Astrocyte of the cerebellum (primary cell): ENCODE results near the gene LSM7.

Experiments used
- DNase-seq: peaks from one replicate; pipeline ENCODE4 v3.0.0-alpha.2; 2011; ENCODE audit warnings: low read depth
- H3K4me3 ChIP-seq: 2 replicates; pipeline ENCODE4 v1.5.1; 2011; ENCODE audit warnings: mild to moderate bottlenecking, low read depth, low read length, moderate library complexity
- in situ Hi-C: cut with HindIII; loops from 2 replicates; pipeline ENCODE4 v1.10.0; 2017; ENCODE audit warnings: low sequenced_read_pairs
- TF ChIP-seq, protein P1 (sequence below): IDR thresholded peaks from 2 replicates; pipeline ENCODE4 v1.5.1; 2012; ENCODE audit warnings: low read length, low read depth, moderate library complexity, mild to moderate bottlenecking; ENCODE audit errors: missing control alignments

The LSM7 gene

DNA sequence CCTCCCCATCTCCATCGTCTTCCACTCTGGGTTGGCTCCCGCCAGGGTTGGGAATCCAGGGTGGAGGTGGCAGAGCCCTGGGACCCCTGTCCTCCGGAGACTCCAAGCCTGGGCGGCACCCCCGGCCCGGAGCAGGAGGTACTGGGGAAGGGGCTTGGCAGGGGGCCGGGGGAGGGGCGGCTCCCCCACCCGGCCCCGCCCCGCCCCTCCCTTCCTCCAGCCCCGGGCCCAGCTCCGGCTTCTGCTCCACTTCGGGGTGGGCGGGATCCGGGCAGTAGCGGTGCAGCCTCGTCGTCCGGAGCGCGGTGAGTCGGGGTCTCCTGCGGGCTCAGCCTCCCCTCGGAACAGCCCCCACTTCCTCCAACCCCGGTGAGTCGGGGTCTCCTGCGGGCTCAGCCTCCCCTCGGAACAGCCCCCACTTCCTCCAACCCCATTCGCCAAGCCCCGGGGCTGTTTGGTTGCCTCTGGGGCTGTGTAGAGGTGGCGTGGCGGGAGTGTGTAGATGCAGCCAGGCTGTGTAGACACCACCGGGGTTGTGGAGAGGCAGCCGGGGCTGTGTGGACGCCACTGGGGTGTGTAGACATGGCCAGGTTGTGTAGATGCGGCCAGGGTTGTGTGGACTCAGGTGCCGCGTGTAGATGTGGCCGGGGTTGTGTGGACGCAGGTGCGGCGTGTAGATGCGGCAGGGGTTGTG, 31.8 kb upstream of the LSM7 start, which contains the start of gene TMPRSS9:
Gene TMPRSS9 (plus strand): TSS at position 274 of the 694 bp plus-strand sequence. CDS start 29,521 bp downstream, outside the sequence.
- no peak within 1 kb of the TSS for H3K4me3 ChIP-seq
- in situ Hi-C loops, result no loop called here
- TF ChIP-seq, protein P1, sequence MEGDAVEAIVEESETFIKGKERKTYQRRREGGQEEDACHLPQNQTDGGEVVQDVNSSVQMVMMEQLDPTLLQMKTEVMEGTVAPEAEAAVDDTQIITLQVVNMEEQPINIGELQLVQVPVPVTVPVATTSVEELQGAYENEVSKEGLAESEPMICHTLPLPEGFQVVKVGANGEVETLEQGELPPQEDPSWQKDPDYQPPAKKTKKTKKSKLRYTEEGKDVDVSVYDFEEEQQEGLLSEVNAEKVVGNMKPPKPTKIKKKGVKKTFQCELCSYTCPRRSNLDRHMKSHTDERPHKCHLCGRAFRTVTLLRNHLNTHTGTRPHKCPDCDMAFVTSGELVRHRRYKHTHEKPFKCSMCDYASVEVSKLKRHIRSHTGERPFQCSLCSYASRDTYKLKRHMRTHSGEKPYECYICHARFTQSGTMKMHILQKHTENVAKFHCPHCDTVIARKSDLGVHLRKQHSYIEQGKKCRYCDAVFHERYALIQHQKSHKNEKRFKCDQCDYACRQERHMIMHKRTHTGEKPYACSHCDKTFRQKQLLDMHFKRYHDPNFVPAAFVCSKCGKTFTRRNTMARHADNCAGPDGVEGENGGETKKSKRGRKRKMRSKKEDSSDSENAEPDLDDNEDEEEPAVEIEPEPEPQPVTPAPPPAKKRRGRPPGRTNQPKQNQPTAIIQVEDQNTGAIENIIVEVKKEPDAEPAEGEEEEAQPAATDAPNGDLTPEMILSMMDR, result no peak
- DNase-seq, result no peak

DNA sequence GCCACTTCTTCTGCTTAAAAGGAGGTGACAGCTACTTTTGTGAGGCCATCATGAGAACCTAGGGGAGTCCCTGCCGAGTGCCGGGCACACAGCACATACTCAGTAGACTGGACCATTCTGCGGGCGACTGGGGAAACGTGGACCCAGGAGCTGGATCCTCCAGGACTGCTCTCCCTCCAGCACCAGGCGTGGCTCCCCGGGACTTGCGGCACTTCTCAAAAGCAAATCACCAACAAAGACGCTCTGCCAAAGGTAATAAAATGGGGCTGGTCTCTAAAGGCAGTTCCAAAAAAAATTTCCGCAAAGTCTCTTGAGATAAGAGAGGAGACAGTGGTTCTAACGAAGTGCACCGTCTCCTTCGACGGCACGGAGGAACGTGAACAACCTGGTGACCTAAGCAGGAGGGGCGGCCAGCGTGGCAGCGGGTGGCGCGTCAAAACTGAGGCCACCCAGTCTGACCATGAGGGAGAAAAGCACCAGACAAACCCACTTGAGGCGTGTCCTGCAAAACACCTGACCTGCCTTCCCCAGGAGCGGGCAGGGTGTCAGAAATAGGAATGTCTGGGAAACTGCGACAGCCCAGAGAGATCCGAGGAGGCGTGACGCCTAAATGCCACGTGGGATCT, 30.3 kb upstream of the LSM7 start:
- in situ Hi-C loops, result no loop called here
- no peak for DNase-seq
- TF ChIP-seq, protein P1, result no peak

DNA sequence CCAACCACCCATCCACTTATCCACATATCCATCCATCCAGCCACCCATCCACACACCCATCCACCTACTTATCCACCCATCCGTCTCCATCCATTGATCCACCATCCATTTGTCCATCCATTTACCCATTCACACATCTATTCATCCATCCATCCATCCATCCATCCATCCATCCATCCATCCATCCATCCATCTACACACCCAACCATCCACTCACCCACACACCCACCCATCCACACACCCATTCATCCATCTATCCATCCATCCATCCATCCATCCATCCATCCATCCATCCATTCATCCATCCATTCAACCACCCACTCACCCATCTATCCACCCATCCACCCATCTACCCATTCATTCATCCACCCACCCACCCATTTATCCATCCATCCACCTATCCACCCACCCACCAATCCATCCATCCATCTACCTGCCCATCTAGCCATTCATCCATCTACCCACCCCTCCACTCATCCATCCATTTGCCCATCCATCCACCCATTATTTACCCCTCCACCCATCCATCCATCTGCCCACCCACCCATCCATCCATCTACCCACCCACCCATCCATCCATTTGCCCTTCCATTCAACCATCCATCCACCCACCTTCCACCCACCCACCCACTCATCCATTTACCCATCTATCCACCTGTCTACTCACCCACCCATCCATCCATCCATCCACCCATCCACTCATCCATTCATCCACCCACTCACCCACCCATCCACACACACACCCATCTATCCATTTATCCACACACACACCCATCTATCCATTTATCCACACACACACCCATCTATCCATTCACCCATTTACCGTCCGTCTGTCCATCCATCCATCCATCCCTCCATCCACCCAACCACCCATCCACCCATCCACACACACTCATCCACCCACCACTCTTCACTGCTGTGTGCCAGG, 29.2 kb upstream of the LSM7 start:
- in situ Hi-C loops, result no loop called here
- TF ChIP-seq, protein P1, result no peak
- no peak overlapping the region for H3K4me3 ChIP-seq
- DNase-seq, result no peak

More for the DNA sequence above, 30.3 kb upstream of the LSM7 start:
- H3K4me3 ChIP-seq, result no peak overlapping the region

DNA sequence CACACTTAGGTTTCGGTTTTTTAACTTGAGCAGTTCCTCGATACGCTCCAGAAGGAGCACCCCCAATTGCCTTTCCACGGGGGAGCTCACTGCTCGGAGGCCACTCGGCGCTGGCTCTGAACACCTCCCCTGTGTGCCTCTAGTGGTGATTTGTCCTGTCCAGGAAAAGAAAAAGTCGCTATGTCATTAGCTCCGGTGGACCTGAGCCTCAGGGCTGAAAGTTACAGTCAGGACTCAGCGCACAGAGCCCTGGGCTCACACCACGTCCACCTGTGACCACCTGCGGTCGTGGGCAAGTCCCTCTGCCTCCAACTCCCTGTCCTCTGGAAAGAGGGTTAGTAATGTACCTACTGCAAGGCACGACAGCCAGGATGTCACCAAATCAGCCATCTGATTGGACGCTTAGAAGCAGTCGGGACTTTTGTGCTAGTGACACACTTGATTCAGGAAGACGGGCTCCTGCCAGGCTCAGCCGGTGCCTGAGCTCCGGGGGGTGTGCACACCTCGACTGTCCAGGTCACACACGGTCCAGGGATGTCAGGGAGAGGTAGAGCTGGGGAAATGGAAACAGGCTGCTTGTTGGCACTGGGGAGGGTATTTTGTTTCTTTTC, 27.8 kb upstream of the LSM7 start:
- in situ Hi-C loops, result no loop called here
- no peak for DNase-seq
- no peak overlapping the region for H3K4me3 ChIP-seq
- TF ChIP-seq, protein P1, result no peak

DNA sequence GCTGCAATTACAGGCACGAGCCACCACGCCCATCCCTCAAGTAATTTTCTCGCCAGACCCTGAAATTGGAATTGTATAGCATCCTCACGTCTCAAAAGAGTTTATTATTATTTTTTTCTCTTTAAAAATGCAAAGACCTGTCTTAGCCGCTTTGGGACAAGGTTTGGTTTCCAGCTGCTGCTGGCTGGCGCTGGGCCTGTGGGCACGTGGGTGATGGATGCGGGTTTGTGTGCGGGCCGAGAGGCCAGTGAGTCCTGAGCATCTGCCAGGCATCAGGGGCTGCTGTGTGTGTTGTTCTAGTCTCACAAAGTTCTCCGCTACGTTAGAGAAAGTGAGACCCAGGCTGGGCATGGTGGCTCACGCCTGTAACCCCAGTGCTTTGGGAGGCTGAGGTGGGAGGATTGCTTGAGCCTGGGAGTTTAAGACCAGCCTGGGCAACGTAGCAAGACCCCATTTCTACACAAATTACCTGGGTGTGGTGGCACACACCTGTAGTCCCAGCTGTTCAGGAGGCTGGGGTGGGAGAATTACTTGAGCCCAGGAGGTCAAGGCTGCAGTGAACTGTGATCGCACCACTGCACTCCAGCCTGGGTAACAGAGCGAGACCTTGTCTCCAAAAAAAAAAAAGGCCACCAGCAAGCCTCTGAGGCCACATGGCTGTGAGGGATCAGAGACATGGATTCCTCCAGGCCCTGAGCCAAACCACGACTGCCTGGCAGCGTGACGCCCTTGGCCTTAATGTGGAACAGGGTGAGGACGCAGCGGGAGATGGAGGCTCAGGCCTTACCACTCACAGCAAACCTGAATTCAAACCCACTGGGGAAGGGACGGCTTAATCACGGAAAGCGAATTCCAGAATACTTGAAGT, 27.0 kb upstream of the LSM7 start:
- H3K4me3 ChIP-seq, result no peak overlapping the region
- TF ChIP-seq, protein P1, result no peak
- DNase-seq, result no peak
- in situ Hi-C loops, result no loop called here
